CD4-positive, alpha-beta memory T cell (primary cell): ENCODE measurements around the gene NCS1. TPM values are rescaled to one million over a fixed set of nuclear protein-coding genes. Genes with fewer than 3 reads are reported as not detected.

Source experiments
- CTCF ChIA-PET: fragments of 350-600 bp; sonication (Branson Sonifier 250); formaldehyde crosslinking; loops from one replicate; lab custom pipeline; 2021; ENCODE audit warnings: inconsistent platforms; ENCODE audit not compliant: partially characterized antibody; lab: Charles Lee
- POLR2A ChIA-PET: fragments of 350-600 bp; sonication (Branson Sonifier 250); formaldehyde crosslinking; loops from one replicate; lab custom pipeline; 2021; ENCODE audit not compliant: partially characterized antibody; lab: Charles Lee
- DNase-seq, 5 donors: peaks; one replicate each; pipeline versions ENCODE4 v3.0.0 to v3.0.0-alpha.2; 2020 to 2022; ENCODE audit warnings: mixed read lengths in 1 of 5
- H3K27ac ChIP-seq: one replicate; pipeline ENCODE4 v1.7.0; 2013; ENCODE audit warnings: low read depth, low read length
- H3K27me3 ChIP-seq: 2 replicates; pipeline ENCODE4 v1.7.0; 2013; ENCODE audit warnings: mild to moderate bottlenecking, low read length, moderate library complexity; ENCODE audit not compliant: insufficient read depth
- H3K36me3 ChIP-seq: 2 replicates; pipeline ENCODE4 v1.7.0; 2013; ENCODE audit warnings: mild to moderate bottlenecking, low read length, moderate library complexity; ENCODE audit not compliant: insufficient read depth
- H3K4me1 ChIP-seq: 2 replicates; pipeline ENCODE4 v1.7.0; 2013; ENCODE audit warnings: mild to moderate bottlenecking, low read length, moderate library complexity; ENCODE audit not compliant: insufficient read depth
- H3K4me3 ChIP-seq, 2 donors: one replicate each; pipeline ENCODE4 v1.7.0; 2013; ENCODE audit warnings: low read length in 2 of 2, mild to moderate bottlenecking in 1 of 2
- H3K9me3 ChIP-seq, 2 donors: one replicate each; pipeline ENCODE4 v1.7.0; 2013; ENCODE audit warnings: low read length in 2 of 2, control low read depth in 1 of 2; ENCODE audit not compliant: control insufficient read depth in 1 of 2
- H3K27ac Mint-ChIP-seq, 7 donors: one replicate each; pipeline ENCODE4 v1.8.0; 2020 to 2021; ENCODE audit warnings: mixed read lengths in 7 of 7, mild to moderate bottlenecking in 6 of 7, inconsistent platforms in 3 of 7, moderate library complexity in 3 of 7
- H3K27me3 Mint-ChIP-seq, 2 donors: one replicate each; pipeline ENCODE4 v1.8.0; 2020 to 2021; ENCODE audit warnings: mixed read lengths in 2 of 2
- H3K36me3 Mint-ChIP-seq, 2 donors: one replicate each; pipeline ENCODE4 v1.8.0; 2020 to 2021; ENCODE audit warnings: mixed read lengths in 2 of 2, inconsistent platforms in 1 of 2, mild to moderate bottlenecking in 1 of 2
- H3K4me1 Mint-ChIP-seq, 4 donors: one replicate each; pipeline ENCODE4 v1.8.0; 2020 to 2021; ENCODE audit warnings: mixed read lengths in 4 of 4, mild to moderate bottlenecking in 1 of 4
- H3K4me3 Mint-ChIP-seq, 8 donors: one replicate each; pipeline ENCODE4 v1.8.0; 2020 to 2021; ENCODE audit warnings: mixed read lengths in 8 of 8, mild to moderate bottlenecking in 7 of 8, moderate library complexity in 6 of 8, inconsistent platforms in 3 of 8
- H3K9me3 Mint-ChIP-seq, 8 donors: one replicate each; pipeline ENCODE4 v1.8.0; 2020 to 2021; ENCODE audit warnings: mixed read lengths in 8 of 8, mild to moderate bottlenecking in 5 of 8, inconsistent platforms in 3 of 8, moderate library complexity in 1 of 8
- intact Hi-C: fragments of 100-400 bp; cut with micrococcal nuclease; formaldehyde crosslinking; loops from one replicate; pipeline ENCODE4 v1.15.1; 2023
- polyA plus RNA-seq, 2 donors: library from polyadenylated mRNA; unstranded; fragments of 300-500 nt; fragmentation: Illumina TruSeq; gene quantifications; one replicate each; pipeline ENCODE4 v1.2.3, GENCODE V29; 2021
- total RNA-seq, 2 experiments: library from RNA; stranded (reverse); gene quantifications; one replicate each; pipeline ENCODE4 v1.2.3, GENCODE V29; 2021

The NCS1 gene
- total and polyA plus RNA-seq, 4 experiments from 2014 or later, result 0.64 to 0.90 TPM; not detected in 2

DNA sequence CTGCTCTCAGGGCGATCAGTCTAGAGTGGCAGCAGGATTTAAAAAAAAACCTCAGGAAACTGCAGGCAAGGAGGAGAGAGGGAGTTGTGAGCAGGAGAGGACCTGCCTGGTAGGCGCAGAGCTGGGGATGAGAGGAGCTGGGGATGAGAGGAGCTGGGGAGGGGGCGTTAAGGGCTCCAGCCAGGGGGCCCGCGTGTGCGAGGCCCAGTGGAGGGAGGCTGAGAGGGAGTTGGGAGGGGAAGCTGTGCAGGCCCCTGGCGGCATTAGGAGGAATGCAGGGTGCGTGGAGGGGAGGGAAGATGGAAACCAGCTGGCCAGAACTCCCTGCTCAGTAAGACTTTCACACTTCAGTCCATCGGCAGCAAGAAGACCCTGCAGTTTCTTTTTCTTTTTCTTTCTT lies 48.1 kb downstream of the NCS1 start:
- no peak for DNase-seq
- intact Hi-C loops, result no loop called here
- no peaks in the 10 kb centered on the region for H3K36me3 Mint-ChIP-seq
- Histone ChIP-seq H3K27ac (no peak overlapping the region), H3K4me3 (no peak overlapping the region), H3K4me1 (no peaks in the 10 kb centered on the region), H3K27me3 (no peaks in the 10 kb centered on the region), H3K9me3 (no peaks in the 10 kb centered on the region), H3K36me3 (no peaks in the 10 kb centered on the region)
- no peaks in the 10 kb centered on the region for H3K27me3 Mint-ChIP-seq
- H3K4me3 Mint-ChIP-seq, result no peak overlapping the region
- peak overlapping the region in 2 of 7 donors; percentile 46 to 52 for H3K27ac Mint-ChIP-seq
- no peaks in the 10 kb centered on the region for H3K4me1 Mint-ChIP-seq
- ChIA-PET CTCF (interaction anchor here (1.0 to 1.4 kb wide), 2 partner anchors 22 to 113 kb away, joined by 3 to 6 read pairs; no protein-coding TSS in a partner anchor), POLR2A (no interaction called here)
- no peaks in the 10 kb centered on the region for H3K9me3 Mint-ChIP-seq

- no peak overlapping the region for H3K4me3 Mint-ChIP-seq
- Histone ChIP-seq H3K27ac (no peak overlapping the region), H3K4me3 (no peak overlapping the region), H3K9me3 (no peaks in the 10 kb centered on the region), H3K27me3 (no peaks in the 10 kb centered on the region), H3K36me3 (no peaks in the 10 kb centered on the region), H3K4me1 (no peaks in the 10 kb centered on the region)
- ChIA-PET POLR2A (no interaction called here), CTCF (interaction anchor here (1.4 to 1.7 kb wide), 2 partner anchors 17 to 20 kb away, joined by 3 read pairs; no protein-coding TSS in a partner anchor)
- no peak for DNase-seq
- no peaks in the 10 kb centered on the region for H3K27me3 Mint-ChIP-seq
- peaks cover 0 to 10% (median 5%) of the 10 kb centered on the region in 8 donors for H3K9me3 Mint-ChIP-seq
- intact Hi-C loops, result no loop called here
- H3K27ac Mint-ChIP-seq, result no peak overlapping the region
- H3K36me3 Mint-ChIP-seq, result no peaks in the 10 kb centered on the region
- H3K4me1 Mint-ChIP-seq, result no peaks in the 10 kb centered on the region
These were observed 50.6 kb downstream of the NCS1 start for GRCh38 chr9:130222833-130223232.

DNA sequence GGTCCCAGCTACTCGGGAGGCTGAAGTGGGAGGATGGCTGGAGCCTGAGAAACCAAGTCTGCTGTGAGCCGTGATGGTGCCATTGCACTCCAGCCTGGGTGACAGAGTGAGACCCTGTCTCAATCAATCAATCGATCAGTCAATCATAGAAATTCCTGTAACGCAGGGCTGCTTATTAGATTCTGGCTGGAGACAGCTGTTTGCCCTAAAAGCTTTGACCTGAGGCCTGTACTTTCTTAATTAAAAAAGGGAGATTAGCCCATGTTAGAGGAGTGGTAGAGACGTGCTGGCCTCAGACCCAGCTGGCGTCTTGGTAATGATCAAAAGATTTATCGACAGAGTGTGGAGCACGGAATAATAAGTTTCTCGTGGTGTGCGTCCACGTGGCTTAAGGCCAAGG lies 52.9 kb downstream of the NCS1 start:
- no peaks in the 10 kb centered on the region for H3K27me3 ChIP-seq
- H3K4me3 ChIP-seq, result no peak overlapping the region
- no peaks in the 10 kb centered on the region for H3K36me3 ChIP-seq
- Mint-ChIP-seq H3K4me3 (no peak overlapping the region), H3K4me1 (no peaks in the 10 kb centered on the region), H3K27me3 (no peaks in the 10 kb centered on the region), H3K27ac (no peak overlapping the region), H3K36me3 (no peaks in the 10 kb centered on the region), H3K9me3 (peaks cover 0 to 20% (median 7%) of the 10 kb centered on the region in 8 donors)
- DNase-seq, result no peak
- ChIA-PET POLR2A (no interaction called here), CTCF (interaction anchor here (1.7 kb wide), 1 partner anchor 117 kb away, joined by 6 read pairs; no protein-coding TSS in a partner anchor)
- H3K4me1 ChIP-seq, result no peaks in the 10 kb centered on the region
- no peaks in the 10 kb centered on the region for H3K9me3 ChIP-seq
- H3K27ac ChIP-seq, result no peak overlapping the region
- intact Hi-C loops, result no loop called here

GRCh38 chr9:130225586-130225985 lies 53.4 kb downstream of the NCS1 start:
- CTCF ChIA-PET, result interaction anchor here (1.7 kb wide), 1 partner anchor 118 kb away, joined by 6 read pairs; no protein-coding TSS in a partner anchor
- no peaks in the 10 kb centered on the region for H3K4me1 Mint-ChIP-seq
- no peaks in the 10 kb centered on the region for H3K9me3 ChIP-seq
- no peaks in the 10 kb centered on the region for H3K27me3 Mint-ChIP-seq
- no peaks in the 10 kb centered on the region for H3K27me3 ChIP-seq
- no peak overlapping the region for H3K4me3 Mint-ChIP-seq
- no peak overlapping the region for H3K27ac ChIP-seq
- no peaks in the 10 kb centered on the region for H3K36me3 ChIP-seq
- H3K36me3 Mint-ChIP-seq, result no peaks in the 10 kb centered on the region
- no peak overlapping the region for H3K27ac Mint-ChIP-seq
- intact Hi-C loops, result no loop called here
- POLR2A ChIA-PET, result no interaction called here
- peaks cover 0 to 20% (median 7%) of the 10 kb centered on the region in 8 donors for H3K9me3 Mint-ChIP-seq
- H3K4me3 ChIP-seq, result no peak overlapping the region
- H3K4me1 ChIP-seq, result no peaks in the 10 kb centered on the region
- no peak for DNase-seq

DNA sequence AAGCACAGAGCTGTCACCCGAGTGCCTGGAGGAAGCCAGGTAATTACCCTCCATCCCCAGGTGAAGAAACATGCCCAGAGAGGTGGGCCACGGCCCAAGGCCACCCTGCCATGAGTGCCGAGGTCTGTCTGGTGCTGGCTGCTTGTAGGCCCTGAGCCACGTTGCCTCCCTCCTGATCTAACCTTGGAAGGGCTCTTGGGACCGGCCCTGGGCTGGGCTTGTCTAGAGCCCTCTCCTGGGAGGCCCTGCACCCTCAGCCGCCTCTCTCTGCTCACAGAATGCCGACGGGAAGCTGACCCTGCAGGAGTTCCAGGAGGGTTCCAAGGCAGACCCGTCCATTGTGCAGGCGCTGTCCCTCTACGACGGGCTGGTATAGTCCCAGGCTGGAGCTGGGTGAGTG lies 53.9 kb downstream of the NCS1 start:
- Histone ChIP-seq H3K36me3 (no peaks in the 10 kb centered on the region), H3K9me3 (no peaks in the 10 kb centered on the region), H3K4me3 (no peak overlapping the region), H3K4me1 (no peaks in the 10 kb centered on the region), H3K27ac (no peak overlapping the region), H3K27me3 (no peaks in the 10 kb centered on the region)
- Mint-ChIP-seq H3K27me3 (no peaks in the 10 kb centered on the region), H3K27ac (no peak overlapping the region), H3K4me1 (no peaks in the 10 kb centered on the region), H3K36me3 (no peaks in the 10 kb centered on the region), H3K9me3 (peaks cover 0 to 20% (median 7%) of the 10 kb centered on the region in 8 donors), H3K4me3 (no peak overlapping the region)
- intact Hi-C loops, result no loop called here
- POLR2A ChIA-PET, result no interaction called here
- DNase-seq, result no peak
- CTCF ChIA-PET, result interaction anchor here (1.5 to 2.1 kb wide), 2 partner anchors 10 to 119 kb away, joined by 5 to 7 read pairs; no protein-coding TSS in a partner anchor

DNA sequence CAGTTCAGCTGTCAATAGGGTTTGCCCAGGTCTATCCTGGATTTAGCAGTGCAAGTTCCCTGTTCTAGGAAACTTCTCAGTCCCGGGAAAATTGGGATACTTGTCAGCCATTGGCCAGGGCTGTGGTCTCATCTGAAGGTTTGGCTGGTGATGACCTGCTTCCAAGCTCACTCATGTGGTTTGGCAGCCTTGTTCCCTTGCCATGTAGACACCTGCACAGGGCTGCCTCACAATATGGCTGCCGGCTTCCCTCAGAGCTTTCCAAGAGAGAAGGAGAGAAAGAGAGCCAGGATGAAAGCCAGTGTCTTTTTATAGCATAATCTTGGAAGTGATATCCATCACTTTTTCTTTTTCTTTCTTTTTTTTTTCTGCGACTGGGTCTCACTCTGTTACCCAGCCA lies 55.6 kb downstream of the NCS1 start:
- no peaks in the 10 kb centered on the region for H3K36me3 ChIP-seq
- no peaks in the 10 kb centered on the region for H3K27me3 ChIP-seq
- POLR2A ChIA-PET, result no interaction called here
- H3K4me1 Mint-ChIP-seq, result no peaks in the 10 kb centered on the region
- H3K4me3 Mint-ChIP-seq, result no peak overlapping the region
- H3K36me3 Mint-ChIP-seq, result no peaks in the 10 kb centered on the region
- peaks cover 0 to 20% (median 7%) of the 10 kb centered on the region in 8 donors for H3K9me3 Mint-ChIP-seq
- CTCF ChIA-PET, result interaction anchor here (1.7 to 2.1 kb wide), 2 partner anchors 8 to 119 kb away, joined by 3 to 7 read pairs; no protein-coding TSS in a partner anchor
- no peak for DNase-seq
- no peak overlapping the region for H3K4me3 ChIP-seq
- no peaks in the 10 kb centered on the region for H3K27me3 Mint-ChIP-seq
- H3K27ac Mint-ChIP-seq, result no peak overlapping the region
- no peak overlapping the region for H3K27ac ChIP-seq
- H3K4me1 ChIP-seq, result no peaks in the 10 kb centered on the region
- no peaks in the 10 kb centered on the region for H3K9me3 ChIP-seq
- intact Hi-C loops, result no loop called here

DNA sequence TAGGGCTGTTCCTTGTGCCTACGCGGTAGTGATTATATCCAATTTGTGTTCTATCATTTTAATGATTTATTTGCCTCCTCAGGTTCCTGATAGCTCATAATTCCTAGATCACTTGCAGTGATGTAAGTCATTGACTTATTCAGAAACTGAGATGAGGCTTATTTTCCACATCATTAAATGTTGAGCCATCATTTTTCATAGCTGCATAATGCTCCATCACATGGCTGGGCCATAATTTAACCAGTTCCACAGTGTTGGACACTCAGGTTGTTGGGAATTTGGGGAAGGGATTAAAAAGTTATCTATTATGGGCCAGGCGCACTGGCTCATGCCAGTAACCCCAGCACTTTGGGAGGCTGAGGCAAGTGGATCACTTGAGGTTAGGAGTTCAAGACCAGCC lies 57.6 kb downstream of the NCS1 start:
- H3K36me3 Mint-ChIP-seq, result no peaks in the 10 kb centered on the region
- DNase-seq, result no peak
- H3K4me1 ChIP-seq, result no peaks in the 10 kb centered on the region
- no peak overlapping the region for H3K4me3 Mint-ChIP-seq
- no peaks in the 10 kb centered on the region for H3K36me3 ChIP-seq
- H3K4me3 ChIP-seq, result no peak overlapping the region
- no peak overlapping the region for H3K27ac Mint-ChIP-seq
- H3K4me1 Mint-ChIP-seq, result no peaks in the 10 kb centered on the region
- no peaks in the 10 kb centered on the region for H3K27me3 Mint-ChIP-seq
- CTCF ChIA-PET, result interaction anchor here (1.2 to 1.7 kb wide), 2 partner anchors 121 to 122 kb away, joined by 3 to 5 read pairs; no protein-coding TSS in a partner anchor
- peaks cover 0 to 20% (median 7%) of the 10 kb centered on the region in 8 donors for H3K9me3 Mint-ChIP-seq
- intact Hi-C loops, result no loop called here
- no peaks in the 10 kb centered on the region for H3K9me3 ChIP-seq
- no peaks in the 10 kb centered on the region for H3K27me3 ChIP-seq
- POLR2A ChIA-PET, result no interaction called here
- H3K27ac ChIP-seq, result no peak overlapping the region
